Testis (tissue), 3 donors: ENCODE measurements around the gene IARS2. TPM values are rescaled to one million over a fixed set of nuclear protein-coding genes. Genes with fewer than 3 reads are reported as not detected.

ENCODE experiments used
- DNase-seq: peaks from one replicate; pipeline ENCODE4 v3.0.0-alpha.2; 2019
- H3K27ac ChIP-seq, 2 donors: fragments of 200-600 bp; sonication (generic); one replicate each; pipeline ENCODE4 v1.5.1; 2019
- H3K27me3 ChIP-seq: fragments of 200-600 bp; sonication (generic); one replicate; pipeline ENCODE4 v1.5.1; 2019
- H3K36me3 ChIP-seq: fragments of 200-600 bp; sonication (generic); one replicate; pipeline ENCODE4 v1.5.1; 2017; ENCODE audit warnings: low read depth; ENCODE audit errors: missing control alignments
- H3K4me1 ChIP-seq: fragments of 200-600 bp; sonication (generic); one replicate; pipeline ENCODE4 v1.5.1; 2019
- H3K4me3 ChIP-seq, 2 donors: fragments of 200-600 bp; sonication (generic); one replicate each; pipeline ENCODE4 v1.5.1; 2017 to 2019
- H3K9me3 ChIP-seq: fragments of 200-600 bp; sonication (generic); one replicate; pipeline ENCODE4 v1.5.1; 2017
- CTCF ChIP-seq, 3 experiments: fragments of 450-650 bp in 2 of 3; fragments of 200-600 bp in 1 of 3; sonication (generic) in 1 of 3; IDR thresholded peaks; one replicate each; pipeline ENCODE4 v1.5.1; 2016 to 2019; ENCODE audit warnings: antibody characterized with exemption in 3 of 3, mild to moderate bottlenecking in 2 of 3, moderate library complexity in 1 of 3
- POLR2A ChIP-seq: fragments of 450-650 bp; IDR thresholded peaks from one replicate; pipeline ENCODE4 v1.6.1; 2017; ENCODE audit warnings: antibody characterized with exemption, mild to moderate bottlenecking, moderate library complexity
- WGBS, 2 donors: methylation state at CpG; one replicate each; pipeline ENCODE4 v1.1.5; 2018; 5-methylcytosine and 5-hydroxymethylcytosine counted together
- intact Hi-C: fragments of 100-400 bp; cut with DNase I; formaldehyde crosslinking; loops from one replicate; pipeline ENCODE4 v1.15.1; 2023; ENCODE audit warnings: low total_unique reads
- polyA plus RNA-seq: library from polyadenylated mRNA; stranded (reverse); fragments of 350-450 nt; fragmentation: Illumina TruSeq; extraction: RNeasy Lipid Tissue Mini Kit (QIAGEN cat#74804); gene quantifications from one replicate; pipeline ENCODE4 v1.2.3, GENCODE V29; 2014; ENCODE audit warnings: low read depth, low replicate concordance; ENCODE audit not compliant: insufficient read depth
- total RNA-seq, 2 donors: library from RNA; depleted of rRNA; stranded (reverse); fragments of >200 nt; gene quantifications; one replicate each; pipeline ENCODE4 v1.2.3, GENCODE V29; 2016

The IARS2 gene
- total and polyA plus RNA-seq, 3 donors from 2014 or later = 57.6 to 62.9 (median 62.0) TPM

- Histone ChIP-seq H3K36me3 (no peaks in the 10 kb centered on the region), H3K4me3 (no peak overlapping the region), H3K9me3 (no peaks in the 10 kb centered on the region), H3K4me1 (no peaks in the 10 kb centered on the region), H3K27me3 (no peaks in the 10 kb centered on the region), H3K27ac (no peak overlapping the region)
- no peak for TF ChIP-seq POLR2A
- TF ChIP-seq CTCF (IDR thresholded peaks at IDR 0.05) = no peak
- intact Hi-C loops = no loop called here
- WGBS, 2 donors = 86 to 96% methylated on average over 1 of the region's 1 CpG
- no peak for DNase-seq
These were observed 37.6 kb upstream of the IARS2 start for GRCh38 chr1:220056374-220056773.

- no peaks in the 10 kb centered on the region for H3K27me3 ChIP-seq
- H3K4me1 ChIP-seq = no peaks in the 10 kb centered on the region
- no peak overlapping the region for H3K27ac ChIP-seq
- TF ChIP-seq POLR2A (no peak), CTCF (IDR thresholded peaks at IDR 0.05) (no peak)
- H3K4me3 ChIP-seq = no peak overlapping the region
- WGBS, 2 donors = 96 to 99% methylated on average over 3 of the region's 3 CpGs
- intact Hi-C loops = no loop called here
- H3K36me3 ChIP-seq = no peaks in the 10 kb centered on the region
- H3K9me3 ChIP-seq = no peaks in the 10 kb centered on the region
- no peak for DNase-seq
These were observed 33.1 kb upstream of the IARS2 start for GRCh38 chr1:220060876-220061275.

- no peaks in the 10 kb centered on the region for H3K36me3 ChIP-seq
- TF ChIP-seq CTCF (IDR thresholded peaks at IDR 0.05) (no peak), POLR2A (no peak)
- no peaks in the 10 kb centered on the region for H3K4me1 ChIP-seq
- no peaks in the 10 kb centered on the region for H3K9me3 ChIP-seq
- intact Hi-C loops = no loop called here
- no peak for DNase-seq
- H3K27ac ChIP-seq = no peak overlapping the region
- no peak overlapping the region for H3K4me3 ChIP-seq
- WGBS, 2 donors = 91 to 95% methylated on average over 6 of the region's 6 CpGs
- H3K27me3 ChIP-seq = no peaks in the 10 kb centered on the region
These were observed 31.3 kb upstream of the IARS2 start for GRCh38 chr1:220062629-220063028.

- Histone ChIP-seq H3K27ac (no peak overlapping the region), H3K4me3 (no peak overlapping the region), H3K27me3 (no peaks in the 10 kb centered on the region), H3K36me3 (no peaks in the 10 kb centered on the region), H3K4me1 (no peaks in the 10 kb centered on the region), H3K9me3 (no peaks in the 10 kb centered on the region)
- 93 to 96% methylated on average over 3 of the region's 3 CpGs for WGBS, 2 donors
- no peak for TF ChIP-seq CTCF (IDR thresholded peaks at IDR 0.05)
- no peak for TF ChIP-seq POLR2A
- intact Hi-C loops = no loop called here
- no peak for DNase-seq
These were observed 26.4 kb upstream of the IARS2 start for GRCh38 chr1:220067269-220068204.
